Ishikawa (cell line): ENCODE results near the gene IL17RA.

Experiments
- CEBPB ChIP-seq: IDR thresholded peaks from 2 replicates; pipeline ENCODE4 v1.6.1; 2012
- CREB1 ChIP-seq: IDR thresholded peaks from 2 replicates; pipeline ENCODE4 v1.6.1; 2012; ENCODE audit warnings: low read depth
- EGR1 ChIP-seq: IDR thresholded peaks from 2 replicates; pipeline ENCODE4 v1.6.1; 2012
- EP300 ChIP-seq: IDR thresholded peaks from 2 replicates; pipeline ENCODE4 v1.6.1; 2012; ENCODE audit warnings: borderline replicate concordance
- FOXM1 ChIP-seq: IDR thresholded peaks from 2 replicates; pipeline ENCODE4 v1.6.1; 2012; ENCODE audit warnings: low read depth, borderline replicate concordance
- MAX ChIP-seq: IDR thresholded peaks from 2 replicates; pipeline ENCODE4 v1.6.1; 2012
- NFIC ChIP-seq: IDR thresholded peaks from 2 replicates; pipeline ENCODE4 v1.6.1; 2012
- RAD21 ChIP-seq: IDR thresholded peaks from 2 replicates; pipeline ENCODE4 v1.6.1; 2012; ENCODE audit warnings: low read depth
- REST ChIP-seq: IDR thresholded peaks from 2 replicates; pipeline ENCODE4 v1.6.1; 2012; ENCODE audit warnings: low read depth, mild to moderate bottlenecking
- TAF1 ChIP-seq: IDR thresholded peaks from 2 replicates; pipeline ENCODE4 v1.6.1; 2012; ENCODE audit warnings: low read depth, mild to moderate bottlenecking
- TCF12 ChIP-seq: IDR thresholded peaks from 2 replicates; pipeline ENCODE4 v1.6.1; 2012; ENCODE audit warnings: low read depth
- TEAD4 ChIP-seq: IDR thresholded peaks from 2 replicates; pipeline ENCODE4 v1.6.1; 2012
- USF1 ChIP-seq: IDR thresholded peaks from 2 replicates; pipeline ENCODE4 v1.6.1; 2012
- YY1 ChIP-seq: IDR thresholded peaks from 2 replicates; pipeline ENCODE4 v1.6.1; 2012; ENCODE audit warnings: low read depth
- ZBTB7A ChIP-seq: IDR thresholded peaks from 2 replicates; pipeline ENCODE4 v1.6.1; 2012; ENCODE audit warnings: low read depth

Gene IL17RA

GRCh38 chr22:17084554-17085276 lies at the start of gene IL17RA:
TSS of gene IL17RA (plus strand) at chr22:17085000. CDS start at chr22:17085092, 92 bp downstream.
- TF ChIP-seq CREB1 (no peak), TCF12 (no peak), MAX (peak; percentile 91), TAF1 (peak; percentile 44), ZBTB7A (no peak), EGR1 (no peak; the same call in 1 of the 2 replicates)

GRCh38 chr22:17035246-17035645 lies 49.6 kb upstream of the IL17RA start:
- TF ChIP-seq EP300 (no peak), CREB1 (no peak), EGR1 (no peak), TCF12 (no peak), TEAD4 (no peak), USF1 (no peak), MAX (no peak), TAF1 (no peak), FOXM1 (no peak), YY1 (no peak)

- TF ChIP-seq TEAD4 (no peak), EGR1 (no peak), NFIC (no peak), TCF12 (no peak), FOXM1 (no peak), CEBPB (no peak), USF1 (no peak), ZBTB7A (no peak), REST (no peak), CREB1 (no peak), YY1 (no peak), MAX (no peak), TAF1 (no peak), RAD21 (no peak), EP300 (no peak)
Measured at GRCh38 chr22:17043521-17043920, 41.3 kb upstream of the IL17RA start.

- TF ChIP-seq EP300 (no peak), FOXM1 (no peak), USF1 (no peak), RAD21 (no peak)
Measured at GRCh38 chr22:17046566-17047348, 38.0 kb upstream of the IL17RA start.

- TF ChIP-seq ZBTB7A (no peak), CEBPB (no peak), NFIC (no peak), TEAD4 (no peak), EGR1 (no peak), USF1 (no peak), TAF1 (no peak), YY1 (no peak)
Measured at GRCh38 chr22:17047656-17048055, 37.1 kb upstream of the IL17RA start.

- TF ChIP-seq YY1 (no peak), EGR1 (no peak), TEAD4 (no peak), NFIC (no peak), CREB1 (no peak), USF1 (no peak), RAD21 (no peak), MAX (no peak)
Measured at GRCh38 chr22:17056058-17056457, 28.7 kb upstream of the IL17RA start.
